ENCODE results near the gene SH3RF2. TPM values are rescaled to one million over a fixed set of nuclear protein-coding genes. Genes with fewer than 3 reads are reported as not detected.

The SH3RF2 gene
- total and polyA plus RNA-seq, 9 of the 15 experiments (the other 6 are each of a cell fraction or from before 2014, with no cell fraction given), result 0.05 TPM; not detected in 8

DNA sequence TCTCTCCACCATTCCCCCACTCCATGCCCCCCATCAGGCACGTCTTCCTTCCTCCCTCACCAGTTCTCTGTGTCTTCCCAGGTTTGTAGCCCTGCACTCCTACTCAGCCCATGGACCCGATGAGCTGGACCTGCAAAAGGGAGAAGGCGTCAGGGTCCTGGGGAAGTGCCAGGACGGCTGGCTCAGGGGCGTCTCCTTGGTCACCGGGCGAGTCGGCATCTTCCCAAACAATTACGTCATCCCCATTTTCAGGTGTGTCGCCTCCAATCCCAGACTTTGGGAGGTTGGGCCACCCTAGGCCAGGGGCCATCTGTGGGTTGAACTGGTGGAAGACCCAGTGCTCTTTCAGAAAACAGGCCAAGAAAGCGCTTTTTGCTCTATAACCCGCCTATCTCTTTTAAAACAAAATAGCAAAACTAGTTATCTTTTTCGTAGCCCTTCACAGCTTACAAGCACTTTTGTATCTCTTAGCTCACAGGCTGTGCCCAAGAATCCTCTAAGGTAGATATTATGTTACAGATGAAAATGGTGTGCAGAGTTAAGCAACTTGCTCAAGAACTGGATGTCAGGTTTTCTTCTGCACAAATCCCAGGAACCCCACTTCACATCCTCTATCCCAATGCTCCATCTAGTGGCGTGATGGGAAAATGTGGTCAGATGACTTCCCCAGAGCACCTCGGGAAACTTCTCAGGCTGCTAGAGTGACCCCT is 112.8 kb downstream of the SH3RF2 start:
- H3K9me1 ChIP-seq (ENCODE audit: control insufficient read depth, insufficient read depth, low read length), result no peaks in the 10 kb centered on the region
- WGBS (ENCODE audit: insufficient coverage, low coverage, missing lambda C conversion rate), result 54% methylated on average over 15 of the region's 15 CpGs
- peak overlapping the region; percentile 41; the same call in 1 of the 2 replicates for H2AFZ ChIP-seq (ENCODE audit: low read depth, low read length)
- no peaks in the 10 kb centered on the region for H3K79me2 ChIP-seq (ENCODE audit: control insufficient read depth, insufficient read depth, low read length)
- H3K27ac ChIP-seq (ENCODE audit: extremely low read depth, low read depth, low read length), result no peak overlapping the region
- no peak overlapping the region for H3K9ac ChIP-seq (ENCODE audit: insufficient read depth in 1 of 2, low read depth in 2 of 2, low read length in 2 of 2)
- no peak overlapping the region for H3K4me2 ChIP-seq (ENCODE audit: insufficient read depth, low read length)
- intact Hi-C loops (cut with micrococcal nuclease) (loop anchor here (1.0 to 5.0 kb wide), 6 partner anchors 142 to 1846 kb away; no protein-coding TSS in a partner anchor), in situ Hi-C loops (cut with MboI) (no loop called here)
- no peaks in the 10 kb centered on the region for H3K36me3 ChIP-seq (ENCODE audit: control insufficient read depth, insufficient read depth, low read length)
- DNase-seq (ENCODE audit: extremely low read depth in 1 of 4, low spot score in 3 of 4), result peak; percentile 71 to 78 (median 74)
- no peak overlapping the region for H3K4me3 ChIP-seq
- peak; percentile 93 for ATAC-seq
- ChIA-PET CTCF (ENCODE audit: low intra/inter-chr PET ratio) (interaction anchor here (1.2 kb wide), 1 partner anchor 1845 kb away, joined by 3 read pairs; no protein-coding TSS in a partner anchor), POLR2A (no interaction called here)
- no TSS peak for BruUV-seq (replicated peaks)
- H3K4me1 ChIP-seq (replicated peaks in 1 of 2; ENCODE audit: control insufficient read depth in 2 of 2, insufficient read depth in 2 of 2, low read length in 2 of 2), result no peaks in the 10 kb centered on the region; a peak in 1 of 5 replicates
- H3K27me3 ChIP-seq (ENCODE audit: control insufficient read depth in 2 of 2, insufficient read depth in 2 of 2, low read length in 2 of 2), result no peaks in the 10 kb centered on the region
- H3K9me3 ChIP-seq (replicated peaks; ENCODE audit: control insufficient read depth, insufficient read depth, low read depth, low read length), result no peaks in the 10 kb centered on the region
- peak; percentile 86 for FAIRE-seq
- no peaks in the 10 kb centered on the region for H4K20me1 ChIP-seq (replicated peaks; ENCODE audit: control insufficient read depth, insufficient read depth, low read length)
- peak; percentile 80; the same call in 1 of the 2 replicates for TF ChIP-seq SMC3 (conservative IDR thresholded peaks at IDR 0.05; ENCODE audit: insufficient read depth, low read depth, low read length)
- TF ChIP-seq REST (IDR thresholded peaks at IDR 0.05; ENCODE audit: borderline replicate concordance), result peak; percentile 72
- no peak for TF ChIP-seq REST (CRISPR knock-in tag; IDR thresholded peaks at IDR 0.05; ENCODE audit: low read depth)
- TF ChIP-seq, protein P1, sequence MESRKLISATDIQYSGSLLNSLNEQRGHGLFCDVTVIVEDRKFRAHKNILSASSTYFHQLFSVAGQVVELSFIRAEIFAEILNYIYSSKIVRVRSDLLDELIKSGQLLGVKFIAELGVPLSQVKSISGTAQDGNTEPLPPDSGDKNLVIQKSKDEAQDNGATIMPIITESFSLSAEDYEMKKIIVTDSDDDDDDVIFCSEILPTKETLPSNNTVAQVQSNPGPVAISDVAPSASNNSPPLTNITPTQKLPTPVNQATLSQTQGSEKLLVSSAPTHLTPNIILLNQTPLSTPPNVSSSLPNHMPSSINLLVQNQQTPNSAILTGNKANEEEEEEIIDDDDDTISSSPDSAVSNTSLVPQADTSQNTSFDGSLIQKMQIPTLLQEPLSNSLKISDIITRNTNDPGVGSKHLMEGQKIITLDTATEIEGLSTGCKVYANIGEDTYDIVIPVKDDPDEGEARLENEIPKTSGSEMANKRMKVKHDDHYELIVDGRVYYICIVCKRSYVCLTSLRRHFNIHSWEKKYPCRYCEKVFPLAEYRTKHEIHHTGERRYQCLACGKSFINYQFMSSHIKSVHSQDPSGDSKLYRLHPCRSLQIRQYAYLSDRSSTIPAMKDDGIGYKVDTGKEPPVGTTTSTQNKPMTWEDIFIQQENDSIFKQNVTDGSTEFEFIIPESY (CRISPR knock-in tag; IDR thresholded peaks at IDR 0.05), result peak; percentile 58
- no peak for TF ChIP-seq SRF (CRISPR knock-in tag; IDR thresholded peaks at IDR 0.05)
- TF ChIP-seq, protein P2, sequence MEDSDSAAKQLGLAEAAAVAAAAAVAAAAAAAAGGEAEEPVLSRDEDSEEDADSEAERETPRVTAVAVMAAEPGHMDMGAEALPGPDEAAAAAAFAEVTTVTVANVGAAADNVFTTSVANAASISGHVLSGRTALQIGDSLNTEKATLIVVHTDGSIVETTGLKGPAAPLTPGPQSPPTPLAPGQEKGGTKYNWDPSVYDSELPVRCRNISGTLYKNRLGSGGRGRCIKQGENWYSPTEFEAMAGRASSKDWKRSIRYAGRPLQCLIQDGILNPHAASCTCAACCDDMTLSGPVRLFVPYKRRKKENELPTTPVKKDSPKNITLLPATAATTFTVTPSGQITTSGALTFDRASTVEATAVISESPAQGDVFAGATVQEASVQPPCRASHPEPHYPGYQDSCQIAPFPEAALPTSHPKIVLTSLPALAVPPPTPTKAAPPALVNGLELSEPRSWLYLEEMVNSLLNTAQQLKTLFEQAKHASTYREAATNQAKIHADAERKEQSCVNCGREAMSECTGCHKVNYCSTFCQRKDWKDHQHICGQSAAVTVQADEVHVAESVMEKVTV (CRISPR knock-in tag; IDR thresholded peaks at IDR 0.05), result peak; percentile 83
- no peak for TF ChIP-seq MXI1 (IDR thresholded peaks at IDR 0.05; ENCODE audit: low read depth, low read length)

All from K562 (cell line).